Activated T-helper 1 cell treated with anti-CD3 and anti-CD28 coated beads, Interleukin-12 subunit alpha, Interleukin-12 subunit beta, Interleukin-2, Interleukin-4 antibody, amounts not matched to agents 30 ng/mL and 10 ng/mL and 1 ng/mL, durations not matched to agents 14 hours and 24 hours and 36 hours (primary cell): ENCODE measurements around the gene NAMPT. TPM values are rescaled to one million over a fixed set of nuclear protein-coding genes. Genes with fewer than 3 reads are reported as not detected.

ENCODE experiments used
- DNase-seq: peaks from one replicate; pipeline ENCODE4 v3.0.0; 2021; ENCODE audit warnings: low spot score
- H3K27ac Mint-ChIP-seq: one replicate; pipeline ENCODE4 v1.8.0; 2021; ENCODE audit warnings: mild to moderate bottlenecking, mixed read lengths
- H3K27me3 Mint-ChIP-seq: one replicate; pipeline ENCODE4 v1.8.0; 2022; ENCODE audit warnings: mild to moderate bottlenecking, moderate library complexity, mixed read lengths; ENCODE audit not compliant: insufficient read depth
- H3K36me3 Mint-ChIP-seq: one replicate; pipeline ENCODE4 v1.8.0; 2021; ENCODE audit warnings: low read depth, mixed read lengths
- H3K4me1 Mint-ChIP-seq: one replicate; pipeline ENCODE4 v1.8.0; 2021; ENCODE audit warnings: low read depth, mixed read lengths
- H3K4me3 Mint-ChIP-seq: one replicate; pipeline ENCODE4 v1.8.0; 2021; ENCODE audit warnings: mild to moderate bottlenecking, moderate library complexity, mixed read lengths
- H3K9me3 Mint-ChIP-seq: one replicate; pipeline ENCODE4 v1.8.0; 2021; ENCODE audit warnings: mixed read lengths
- intact Hi-C: fragments of 100-400 bp; cut with micrococcal nuclease; formaldehyde crosslinking; loops from one replicate; pipeline ENCODE4 v1.15.1; 2024
- total RNA-seq: library from RNA; stranded (reverse); gene quantifications from 2 replicates; pipeline ENCODE4 v1.2.3, GENCODE V29; 2022

Gene NAMPT
- total RNA-seq, 1 donor from 2014 or later = 417 TPM

DNA sequence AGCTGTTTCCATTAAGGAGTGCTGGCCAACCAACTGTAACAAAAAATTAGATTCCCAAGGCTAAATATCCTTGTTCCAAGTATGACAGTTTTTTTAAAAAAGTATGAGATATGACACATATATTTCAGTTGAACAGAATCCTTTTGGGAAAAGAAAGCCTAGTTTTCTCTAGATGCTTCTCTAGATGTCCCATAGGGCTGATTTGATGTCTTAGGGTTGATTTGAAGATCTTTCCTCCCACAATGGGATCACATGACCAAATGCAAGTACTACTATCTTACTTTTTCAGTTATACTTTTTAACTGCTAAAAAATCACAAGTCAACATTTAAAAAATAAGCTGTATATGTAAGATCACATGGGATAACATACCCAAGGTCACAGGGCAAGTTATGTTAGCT, 3.7 kb downstream of the NAMPT start:
- peaks cover 2% of the 10 kb centered on the region for H3K27me3 Mint-ChIP-seq
- no peaks in the 10 kb centered on the region for H3K9me3 Mint-ChIP-seq
- intact Hi-C loops = loop anchor here (10.0 kb wide), 1 partner anchor 1384 kb away; the partner anchor contains the start of gene SLC26A4
- peaks cover 70% of the 10 kb centered on the region for H3K4me1 Mint-ChIP-seq
- no peak for DNase-seq
- H3K4me3 Mint-ChIP-seq = peak overlapping the region; percentile 100
- H3K36me3 Mint-ChIP-seq = peaks cover 56% of the 10 kb centered on the region
- H3K27ac Mint-ChIP-seq = peak overlapping the region; percentile 50

DNA sequence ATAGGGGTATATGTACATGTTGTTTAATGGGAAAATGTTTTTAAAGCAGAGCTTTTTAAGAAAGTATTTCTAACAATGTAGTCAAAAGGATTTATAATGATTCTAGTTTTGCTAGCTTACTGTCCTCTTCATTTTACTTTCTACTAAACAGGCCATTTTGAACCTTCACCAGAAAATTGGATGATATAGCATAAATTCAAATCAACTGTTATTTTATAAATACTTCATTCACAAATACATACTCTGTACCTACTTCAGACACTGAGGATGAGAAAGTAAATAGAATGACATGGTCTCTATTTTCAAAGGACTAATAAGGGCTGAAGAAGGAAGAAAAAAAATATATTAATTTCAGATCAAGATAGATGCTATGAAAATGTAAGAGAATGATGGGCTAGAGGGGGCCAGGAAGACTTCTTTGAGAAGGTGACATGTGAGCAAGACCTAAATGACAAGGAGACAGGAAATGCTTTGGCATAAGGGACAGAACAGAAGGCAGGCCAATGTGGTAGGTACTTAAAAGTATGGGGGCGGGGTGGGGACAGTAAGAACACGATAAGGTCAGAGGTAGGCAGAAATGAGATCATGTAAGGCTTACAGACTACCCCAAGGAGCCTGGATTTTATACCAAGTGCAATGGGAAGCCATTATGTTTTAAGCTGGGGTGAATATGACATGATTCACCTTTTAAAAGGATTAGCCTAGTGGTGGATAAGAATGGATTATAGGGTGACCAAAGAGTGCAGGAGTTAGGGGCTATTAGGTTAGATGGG, 5.2 kb downstream of the NAMPT start:
- peak overlapping the region; percentile 100 for H3K4me3 Mint-ChIP-seq
- no peak for DNase-seq
- H3K27ac Mint-ChIP-seq = peak overlapping the region; percentile 93
- H3K27me3 Mint-ChIP-seq = peaks cover under 1% of the 10 kb centered on the region
- H3K9me3 Mint-ChIP-seq = no peaks in the 10 kb centered on the region
- peaks cover 69% of the 10 kb centered on the region for H3K4me1 Mint-ChIP-seq
- intact Hi-C loops = loop anchor here (2.0 to 10.0 kb wide), 2 partner anchors 15 to 1385 kb away; partner anchors contain the start of gene SLC26A4
- H3K36me3 Mint-ChIP-seq = peaks cover 62% of the 10 kb centered on the region

DNA sequence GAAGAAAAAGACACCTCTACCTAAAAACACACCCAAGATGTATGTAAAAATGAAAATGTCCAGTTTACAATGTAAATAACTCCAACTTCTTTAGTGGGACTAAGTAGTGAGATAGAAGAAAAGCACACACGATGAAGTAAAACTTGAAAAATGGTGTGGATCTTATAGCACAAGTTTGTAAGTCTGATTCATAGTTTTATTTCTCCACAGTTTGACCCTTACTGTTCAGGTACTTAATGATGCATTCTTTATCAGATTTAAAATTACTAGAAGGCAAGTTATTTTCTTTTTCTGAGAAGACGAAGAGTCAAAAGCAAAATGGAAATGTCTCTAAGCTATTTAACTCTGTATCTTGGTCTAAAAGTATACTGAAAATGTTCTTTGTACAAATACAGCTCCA, 6.1 kb downstream of the NAMPT start:
- H3K9me3 Mint-ChIP-seq = no peaks in the 10 kb centered on the region
- intact Hi-C loops = loop anchor here (2.0 kb wide), 1 partner anchor 14 kb away; no protein-coding TSS in a partner anchor

DNA sequence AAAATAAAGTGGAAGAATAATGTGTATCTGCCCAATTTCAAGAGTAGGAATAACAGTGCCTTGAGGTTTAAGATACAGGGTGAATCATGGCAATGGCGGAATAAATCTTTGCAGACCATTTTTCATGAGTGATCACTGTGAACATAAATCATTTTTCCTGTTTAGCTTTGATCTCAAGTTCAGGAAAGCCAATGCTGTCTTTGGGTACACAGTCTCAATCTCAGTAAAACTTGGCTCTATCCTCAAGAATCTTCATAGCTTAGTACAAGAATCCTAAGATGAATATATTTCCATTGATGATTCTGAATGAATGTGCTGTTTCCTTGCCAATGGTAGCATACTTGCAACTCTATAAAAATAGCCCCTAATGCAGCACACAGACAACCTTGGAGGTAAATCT, 6.8 kb downstream of the NAMPT start:
- peaks cover 67% of the 10 kb centered on the region for H3K4me1 Mint-ChIP-seq
- peaks cover 69% of the 10 kb centered on the region for H3K36me3 Mint-ChIP-seq
- peak overlapping the region; percentile 52 for H3K27ac Mint-ChIP-seq

More for the DNA sequence above, 6.1 kb downstream of the NAMPT start:
- Mint-ChIP-seq H3K4me1 (peaks cover 67% of the 10 kb centered on the region), H3K27ac (peak overlapping the region; percentile 35), H3K27me3 (no peaks in the 10 kb centered on the region), H3K4me3 (peak overlapping the region; percentile 11), H3K36me3 (peaks cover 65% of the 10 kb centered on the region)
- no peak for DNase-seq

DNA sequence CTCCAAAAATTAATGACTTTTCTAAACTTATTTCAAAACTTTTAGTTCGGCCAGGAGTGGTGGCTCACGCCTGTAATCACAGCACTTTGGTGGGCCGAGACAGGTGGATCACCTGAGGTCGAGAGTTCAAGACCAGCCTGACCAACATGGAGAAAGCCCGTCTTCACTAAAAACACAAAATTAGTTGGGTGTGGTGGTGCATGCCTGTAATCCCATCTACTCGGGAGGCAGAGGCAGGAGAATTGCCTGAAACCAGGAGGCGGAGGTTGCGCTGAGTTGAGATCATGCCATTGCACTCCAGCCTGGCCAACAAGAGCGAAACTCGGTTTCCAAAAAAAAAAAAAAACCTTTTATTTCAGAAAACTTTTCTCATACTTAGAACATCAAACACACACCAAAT, 8.3 kb downstream of the NAMPT start:
- Mint-ChIP-seq H3K9me3 (no peaks in the 10 kb centered on the region), H3K4me1 (peaks cover 55% of the 10 kb centered on the region), H3K27me3 (no peaks in the 10 kb centered on the region), H3K36me3 (peaks cover 62% of the 10 kb centered on the region), H3K27ac (no peak overlapping the region), H3K4me3 (no peak overlapping the region)
- intact Hi-C loops = no loop called here
- DNase-seq = no peak

More for the DNA sequence above, 6.8 kb downstream of the NAMPT start:
- Mint-ChIP-seq H3K27me3 (no peaks in the 10 kb centered on the region), H3K4me3 (no peak overlapping the region), H3K9me3 (no peaks in the 10 kb centered on the region)
- no peak for DNase-seq
- intact Hi-C loops = loop anchor here (2.0 kb wide), 1 partner anchor 13 kb away; no protein-coding TSS in a partner anchor

DNA sequence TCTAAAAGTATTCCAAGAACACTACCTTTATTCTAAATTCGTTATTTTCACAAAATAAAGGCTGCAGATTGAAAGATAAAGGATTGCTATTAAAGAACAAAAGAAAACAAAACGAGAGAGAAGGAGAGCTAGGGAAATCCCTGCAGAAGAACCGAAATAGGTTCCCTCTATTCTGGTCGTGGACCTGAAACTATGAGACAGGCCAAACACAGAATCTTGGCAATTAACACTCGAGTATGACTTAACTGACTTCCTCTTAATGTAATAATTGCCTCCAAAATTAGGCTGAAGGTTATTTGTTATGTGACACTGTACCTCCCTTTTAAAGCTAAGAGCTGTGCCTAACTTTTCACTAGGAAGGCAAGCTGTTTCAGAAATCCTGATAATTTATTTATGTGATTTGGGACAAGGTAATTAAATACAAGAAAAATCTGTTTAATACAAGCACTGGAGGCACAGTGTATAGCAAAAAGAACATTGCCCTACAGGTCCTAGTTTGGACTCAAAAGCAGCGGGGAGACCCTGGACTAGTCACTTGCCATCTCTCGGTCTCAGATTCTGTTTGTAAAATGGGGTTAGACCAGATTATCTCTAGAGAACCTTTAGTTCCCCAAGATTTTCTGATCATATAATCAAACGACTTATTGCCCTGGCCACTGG, 11.6 kb downstream of the NAMPT start:
- no peak for DNase-seq
- intact Hi-C loops = no loop called here
- H3K9me3 Mint-ChIP-seq = no peaks in the 10 kb centered on the region
- no peaks in the 10 kb centered on the region for H3K27me3 Mint-ChIP-seq
- H3K4me3 Mint-ChIP-seq = no peak overlapping the region
- H3K36me3 Mint-ChIP-seq = peaks cover 64% of the 10 kb centered on the region
- peaks cover 36% of the 10 kb centered on the region for H3K4me1 Mint-ChIP-seq
- no peak overlapping the region for H3K27ac Mint-ChIP-seq

DNA sequence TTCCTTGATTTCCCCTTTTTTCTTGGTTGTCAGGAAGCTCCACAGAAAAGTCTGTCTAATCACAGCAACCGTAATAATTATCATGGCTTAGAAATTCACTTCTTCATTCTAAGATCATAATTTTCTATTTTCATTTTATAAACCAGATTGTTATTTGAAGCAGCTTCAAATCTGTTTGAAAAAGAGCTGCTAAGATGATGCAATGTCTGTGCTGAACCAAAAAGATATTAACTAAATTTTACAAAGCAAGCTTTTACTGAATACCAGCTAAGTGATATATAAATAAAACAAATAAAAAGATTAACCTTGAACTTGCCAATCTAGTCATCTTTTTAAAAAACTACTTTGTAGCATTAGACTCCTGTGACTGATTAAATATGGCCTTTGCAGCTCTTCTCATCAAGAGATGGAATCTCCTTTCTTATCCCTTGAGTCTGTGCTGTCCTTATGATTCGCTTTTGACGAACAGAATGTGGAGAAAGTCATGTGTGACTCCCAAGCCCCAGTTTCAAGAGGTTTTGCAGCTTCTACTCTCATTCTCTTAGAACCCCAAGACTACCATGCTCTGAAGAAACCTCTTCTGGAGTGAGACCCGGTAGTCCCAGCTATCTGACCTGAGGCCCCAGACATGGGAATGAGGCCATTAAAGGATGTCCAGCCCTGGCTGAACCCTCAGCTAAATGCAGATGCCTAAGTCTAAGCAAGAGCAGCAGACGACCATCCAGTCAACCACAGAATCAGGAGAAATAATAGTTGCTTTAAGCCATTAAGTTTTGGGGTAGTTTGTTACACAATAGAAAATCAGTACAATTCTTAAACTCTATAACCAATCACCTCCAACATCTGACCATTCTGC, 14.4 kb downstream of the NAMPT start:
- Mint-ChIP-seq H3K27me3 (no peaks in the 10 kb centered on the region), H3K36me3 (peaks cover 70% of the 10 kb centered on the region), H3K4me1 (peaks cover 28% of the 10 kb centered on the region), H3K27ac (peak overlapping the region; percentile 15), H3K4me3 (no peak overlapping the region), H3K9me3 (no peaks in the 10 kb centered on the region)
- no peak for DNase-seq
- intact Hi-C loops = no loop called here

DNA sequence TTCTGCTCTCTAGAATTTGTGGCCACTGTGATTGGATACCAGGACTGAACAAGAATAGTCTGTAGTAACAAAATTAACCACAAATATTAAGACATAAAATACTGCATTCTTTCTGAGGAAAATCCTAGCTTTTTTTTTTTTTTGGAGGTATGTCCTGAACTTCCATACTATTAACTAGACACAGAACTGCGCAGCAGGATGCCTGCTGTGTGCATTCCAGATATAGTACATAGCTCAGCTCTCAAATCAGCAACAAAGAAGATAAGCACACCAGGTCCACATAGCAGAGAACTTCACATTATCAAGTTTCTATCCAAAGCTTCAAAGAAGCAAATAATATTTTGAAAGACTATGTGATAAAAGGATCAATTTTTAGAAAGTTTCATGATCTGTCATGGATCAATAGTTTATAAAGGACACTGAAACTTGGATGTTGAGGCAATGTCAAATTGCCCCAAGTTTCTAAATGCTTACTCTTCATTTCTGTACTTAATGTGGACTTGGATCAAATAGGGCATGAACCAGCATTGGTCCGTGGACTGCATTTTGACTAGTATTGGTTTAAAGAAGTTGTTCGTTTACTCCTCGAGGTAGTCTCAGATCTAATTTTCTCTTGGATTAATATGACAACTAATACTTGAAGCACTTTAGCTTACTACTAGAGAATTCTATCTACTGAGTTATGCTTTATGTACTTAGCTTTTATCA, 15.4 kb downstream of the NAMPT start:
- H3K36me3 Mint-ChIP-seq = peaks cover 72% of the 10 kb centered on the region
- no peaks in the 10 kb centered on the region for H3K27me3 Mint-ChIP-seq
- H3K4me1 Mint-ChIP-seq = peaks cover 21% of the 10 kb centered on the region
- no peaks in the 10 kb centered on the region for H3K9me3 Mint-ChIP-seq
- H3K4me3 Mint-ChIP-seq = no peak overlapping the region
- no peak for DNase-seq
- H3K27ac Mint-ChIP-seq = no peak overlapping the region
- intact Hi-C loops = no loop called here

DNA sequence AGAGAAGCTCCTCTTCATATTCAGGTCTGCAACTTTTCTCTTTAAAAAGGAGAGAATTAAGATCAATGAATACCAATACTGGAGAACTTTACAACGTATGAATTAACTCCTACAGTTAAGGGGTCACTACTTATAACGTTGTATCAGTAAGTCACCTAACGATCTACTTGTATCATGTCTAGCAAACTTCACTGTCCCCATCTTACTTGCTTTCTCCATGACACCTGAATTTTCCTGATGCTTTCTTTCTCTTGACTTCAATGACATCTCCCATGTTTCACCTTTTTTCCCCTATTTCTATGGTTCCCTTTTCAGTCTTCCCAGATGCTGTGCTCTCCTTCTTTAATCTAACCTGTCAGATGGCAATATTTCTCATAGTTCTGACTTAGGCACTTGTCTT, 19.6 kb downstream of the NAMPT start:
- H3K27me3 Mint-ChIP-seq = no peaks in the 10 kb centered on the region
- DNase-seq = no peak
- H3K9me3 Mint-ChIP-seq = no peaks in the 10 kb centered on the region
- peak overlapping the region; percentile 1 for H3K27ac Mint-ChIP-seq
- H3K36me3 Mint-ChIP-seq = peaks cover 79% of the 10 kb centered on the region
- H3K4me3 Mint-ChIP-seq = no peak overlapping the region
- intact Hi-C loops = loop anchor here (2.0 kb wide), 1 partner anchor 14 kb away; no protein-coding TSS in a partner anchor
- peaks cover 27% of the 10 kb centered on the region for H3K4me1 Mint-ChIP-seq

DNA sequence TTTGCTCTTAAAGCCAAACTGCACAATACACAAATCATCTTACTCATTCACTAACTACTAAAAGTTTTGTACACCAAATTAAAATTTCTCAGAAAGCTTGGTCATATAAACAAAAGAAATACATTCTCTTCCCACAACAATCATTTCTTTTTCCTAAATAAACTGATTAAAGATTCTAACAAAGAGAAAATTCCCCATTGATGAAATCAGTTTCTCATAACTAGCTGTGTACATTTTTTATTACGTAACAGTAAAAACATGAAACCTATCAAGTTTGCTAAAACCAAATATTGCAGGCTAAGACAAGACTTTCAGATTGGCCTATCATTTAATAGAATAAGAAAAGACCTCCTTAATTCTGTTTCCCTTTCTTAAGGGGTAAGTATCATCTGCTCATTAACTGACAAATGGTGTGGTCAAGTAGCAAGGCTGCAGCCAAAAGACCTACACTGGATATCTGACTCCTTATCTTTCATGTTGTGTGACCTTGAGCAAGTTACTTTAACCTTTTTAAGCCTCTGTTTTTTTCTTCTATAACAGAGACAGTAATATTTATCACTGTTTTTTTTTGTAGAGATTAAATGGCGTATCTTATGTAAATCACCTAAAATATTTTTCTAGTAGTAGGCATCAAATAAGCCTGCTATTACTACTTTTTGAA, 22.4 kb downstream of the NAMPT start:
- H3K9me3 Mint-ChIP-seq = no peaks in the 10 kb centered on the region
- no peak for DNase-seq
- H3K4me1 Mint-ChIP-seq = peaks cover 37% of the 10 kb centered on the region
- no peaks in the 10 kb centered on the region for H3K27me3 Mint-ChIP-seq
- H3K27ac Mint-ChIP-seq = peak overlapping the region; percentile 27
- no peak overlapping the region for H3K4me3 Mint-ChIP-seq
- intact Hi-C loops = no loop called here
- H3K36me3 Mint-ChIP-seq = peaks cover 83% of the 10 kb centered on the region

DNA sequence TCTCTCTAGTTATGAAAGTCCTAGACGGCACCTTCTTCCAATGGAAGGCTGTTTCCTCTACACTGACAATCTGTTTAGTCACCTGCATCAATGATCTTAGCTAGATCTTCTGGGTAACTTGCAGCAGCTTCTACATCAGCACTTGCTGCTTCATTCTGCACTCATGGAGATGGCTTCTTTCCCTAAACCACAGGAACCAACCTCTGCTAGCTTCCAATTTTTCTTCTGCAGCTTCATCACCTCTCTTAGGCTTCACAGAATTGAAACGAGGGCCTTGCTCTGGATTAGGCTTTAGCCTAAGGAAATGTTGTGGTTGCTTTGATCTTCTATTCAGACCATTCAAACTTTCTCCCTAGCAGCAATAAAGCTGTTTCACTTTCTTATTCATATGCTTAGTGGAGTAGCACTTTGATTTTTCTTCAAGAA, 24.6 kb downstream of the NAMPT start:
- no peak overlapping the region for H3K4me3 Mint-ChIP-seq
- H3K4me1 Mint-ChIP-seq = peaks cover 43% of the 10 kb centered on the region
- intact Hi-C loops = no loop called here
- H3K27me3 Mint-ChIP-seq = no peaks in the 10 kb centered on the region
- DNase-seq = no peak
- H3K36me3 Mint-ChIP-seq = peaks cover 79% of the 10 kb centered on the region
- no peak overlapping the region for H3K27ac Mint-ChIP-seq
- H3K9me3 Mint-ChIP-seq = no peaks in the 10 kb centered on the region

DNA sequence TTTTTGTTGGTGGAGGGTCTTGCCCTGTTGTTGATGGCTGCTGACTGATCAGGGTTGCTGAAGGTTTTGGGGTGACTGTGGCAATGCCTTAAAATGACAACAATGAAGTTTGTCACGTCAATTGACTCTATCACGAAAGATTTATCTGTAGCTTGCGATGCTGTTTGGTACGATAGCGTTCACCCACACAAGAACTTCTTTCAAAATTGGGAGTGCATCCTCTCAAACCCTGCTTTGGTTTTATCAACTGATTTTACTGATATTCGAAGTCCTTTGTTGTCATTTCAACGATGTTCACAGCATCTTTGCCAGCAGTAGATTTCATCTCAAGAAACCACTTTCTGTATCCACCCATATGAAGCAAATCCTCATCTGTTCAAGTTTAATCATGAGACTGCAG, 26.0 kb downstream of the NAMPT start:
- Mint-ChIP-seq H3K27me3 (no peaks in the 10 kb centered on the region), H3K4me1 (peaks cover 56% of the 10 kb centered on the region), H3K27ac (no peak overlapping the region), H3K9me3 (no peaks in the 10 kb centered on the region), H3K36me3 (peaks cover 80% of the 10 kb centered on the region), H3K4me3 (no peak overlapping the region)
- intact Hi-C loops = no loop called here
- DNase-seq = no peak
